C4-2B (cell line): ENCODE measurements around the gene RPS21.

Source experiments
- H3K27ac ChIP-seq: fragments of 450-650 bp; 2 replicates; pipeline ENCODE4 v1.5.1; 2017
- CTCF ChIP-seq: fragments of 450-650 bp; conservative IDR thresholded peaks from 2 replicates; pipeline ENCODE4 v1.5.1; 2017; ENCODE audit warnings: mild to moderate bottlenecking
- ZFX ChIP-seq: fragments of 450-650 bp; IDR thresholded peaks from 2 replicates; pipeline ENCODE4 v1.6.1; 2017

RPS21 gene

DNA sequence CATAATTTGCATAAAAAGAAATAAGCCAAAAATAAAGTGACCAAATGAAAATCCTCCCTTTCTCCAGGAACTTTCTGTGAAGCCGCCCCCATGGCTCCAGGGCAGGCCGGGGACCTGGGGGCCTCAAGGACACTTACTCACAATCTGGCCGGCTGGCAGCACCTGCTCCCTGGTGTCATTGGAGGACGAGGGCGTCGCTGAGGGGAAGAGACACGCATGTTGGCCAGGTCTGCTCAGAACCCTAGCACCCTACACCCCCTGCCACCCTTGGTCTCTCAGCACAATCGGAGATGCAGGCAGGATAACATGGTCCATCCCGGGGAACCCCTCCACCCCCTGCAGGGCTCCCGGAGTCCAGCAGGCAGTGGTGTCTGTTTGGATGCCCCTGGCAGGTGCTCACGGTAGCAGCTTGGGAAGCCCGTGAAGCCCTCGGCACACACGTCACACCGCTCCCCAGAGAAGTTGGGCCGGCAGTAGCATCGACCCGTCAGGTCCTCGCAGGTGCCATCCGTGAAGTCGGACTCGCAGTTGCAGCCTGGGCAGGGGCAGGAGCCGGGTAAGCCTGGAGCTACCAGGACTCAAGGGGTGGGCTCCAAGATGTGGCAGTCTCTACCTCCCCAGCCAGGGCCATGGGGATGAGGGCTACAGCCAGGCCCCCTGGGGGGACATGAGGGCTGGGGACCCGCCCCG, 41.1 kb upstream of the RPS21 start:
- TF ChIP-seq CTCF (no peak), ZFX (no peak)
- no peak overlapping the region for H3K27ac ChIP-seq

DNA sequence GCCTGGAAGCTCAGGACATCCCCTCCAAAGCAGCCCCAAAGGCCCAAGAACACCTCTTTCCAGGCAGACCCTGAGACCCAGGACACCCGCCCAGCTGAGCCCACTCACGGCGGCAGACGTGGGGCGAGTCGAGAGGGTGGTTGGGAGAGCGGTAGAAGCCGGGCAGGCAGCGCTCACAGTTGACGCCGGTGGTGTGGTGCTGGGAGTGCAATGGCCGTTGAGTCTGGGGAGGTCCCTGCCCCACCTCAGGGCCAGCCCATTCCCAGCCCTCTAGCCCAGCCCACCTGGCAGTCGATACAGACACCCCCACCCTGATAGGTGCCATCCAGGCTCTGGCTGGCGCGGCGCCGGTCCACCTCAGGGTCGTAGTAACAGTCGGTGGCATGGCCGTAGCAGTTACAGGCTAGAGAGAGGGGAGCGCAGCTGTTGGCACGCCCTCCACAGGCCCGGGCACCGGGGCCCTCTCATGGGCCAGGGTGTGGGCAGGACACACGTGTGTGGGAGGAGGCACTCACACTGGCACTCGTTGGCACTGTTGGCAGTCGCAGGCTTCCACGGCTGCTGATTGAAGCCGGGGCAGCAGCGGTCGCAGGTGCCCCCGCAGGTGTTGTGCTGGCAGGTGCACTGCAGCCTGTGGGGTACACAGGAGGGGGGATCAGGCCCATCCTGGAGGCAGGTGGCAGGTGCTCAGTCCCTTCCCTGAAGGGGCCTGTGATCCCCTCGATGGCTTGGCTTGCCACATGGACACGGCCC, 40.3 kb upstream of the RPS21 start:
- TF ChIP-seq CTCF (no peak), ZFX (no peak)
- no peak overlapping the region for H3K27ac ChIP-seq

DNA sequence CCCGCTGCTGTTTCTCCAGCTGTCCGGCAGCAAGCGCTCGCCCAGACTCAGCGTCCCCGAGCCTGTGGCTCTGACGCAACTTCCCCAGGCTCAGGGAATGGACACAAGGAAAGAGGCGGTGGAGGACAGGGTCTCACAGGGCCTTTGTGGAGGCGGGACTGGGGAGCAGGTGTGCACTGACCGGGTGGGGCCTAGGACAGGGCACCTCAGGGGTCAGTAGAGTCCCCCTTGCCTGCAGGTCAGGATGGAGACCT, 39.8 kb upstream of the RPS21 start:
- TF ChIP-seq CTCF, result no peak
- no peak overlapping the region for H3K27ac ChIP-seq

DNA sequence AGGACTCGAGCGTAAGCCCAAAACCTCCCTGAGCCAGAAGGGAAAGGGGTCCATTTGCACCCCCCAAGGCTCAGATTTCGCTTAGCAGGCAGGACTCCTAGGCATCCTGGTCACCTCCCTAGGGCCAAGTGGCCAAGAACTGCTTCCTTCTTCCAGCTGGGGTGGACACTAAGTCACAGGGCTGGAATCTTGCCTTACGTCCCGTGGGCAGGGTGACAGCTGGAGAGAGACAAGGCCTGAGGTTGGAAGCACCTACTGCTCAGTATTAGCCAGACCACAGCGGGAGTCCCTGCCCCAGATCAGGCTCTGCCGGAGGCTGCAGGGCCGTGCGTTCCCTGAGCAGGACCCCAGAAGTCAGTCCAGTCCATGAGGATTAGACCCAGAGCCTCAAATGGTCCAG, 39.5 kb upstream of the RPS21 start:
- H3K27ac ChIP-seq, result no peak overlapping the region
- TF ChIP-seq CTCF (no peak), ZFX (no peak)

DNA sequence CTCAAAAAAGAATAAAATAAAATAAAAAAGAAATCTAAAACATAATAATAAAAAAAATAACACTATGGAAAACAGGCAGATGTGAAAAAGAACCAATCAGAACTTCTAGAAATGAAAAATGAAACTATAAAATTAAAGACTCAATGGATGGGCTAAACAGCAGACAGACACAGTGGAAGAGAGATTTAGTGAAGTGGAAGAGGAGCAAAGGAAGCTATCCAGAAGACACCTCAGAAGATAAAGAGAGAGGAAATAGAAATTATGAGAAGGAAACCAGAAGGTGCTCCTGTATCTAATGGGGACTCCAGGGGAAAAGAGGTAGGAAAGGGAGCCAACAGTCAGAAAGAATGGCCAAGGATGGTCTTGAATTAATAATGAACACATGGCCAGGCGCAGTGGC, 38.3 kb upstream of the RPS21 start:
- no peak for TF ChIP-seq CTCF
- TF ChIP-seq ZFX, result no peak
- H3K27ac ChIP-seq, result no peak overlapping the region

GRCh38 chr20:62349556-62350097, 37.3 kb upstream of the RPS21 start:
- no peak overlapping the region for H3K27ac ChIP-seq
- TF ChIP-seq CTCF, result no peak
- TF ChIP-seq ZFX, result no peak

DNA sequence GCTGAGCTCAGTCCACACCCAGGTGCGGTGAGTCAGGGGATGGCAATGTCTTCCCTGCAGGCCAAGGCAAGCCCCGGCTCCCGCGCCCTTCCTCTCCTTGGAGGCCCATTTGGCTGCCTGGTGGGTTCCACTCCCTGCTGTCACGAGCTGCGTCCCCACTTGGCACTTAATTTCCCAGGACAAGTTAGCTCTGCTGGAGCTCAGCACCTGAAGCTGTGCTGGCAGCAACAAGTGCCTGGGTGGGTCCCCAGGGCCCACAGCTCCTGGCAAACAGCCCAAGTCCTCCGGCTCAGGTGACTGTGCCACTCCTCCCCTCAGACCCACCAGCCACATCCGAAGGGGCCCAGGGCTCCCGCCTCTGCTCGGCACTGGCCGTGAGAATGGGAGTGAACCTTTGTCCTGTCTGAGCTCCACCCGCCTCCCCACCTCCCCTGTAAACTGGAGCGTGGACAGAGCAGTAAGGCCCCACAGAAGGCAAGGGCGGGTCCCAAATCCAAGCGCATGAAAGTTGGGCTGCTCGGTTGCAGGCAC, 36.7 kb upstream of the RPS21 start:
- peak overlapping the region; percentile 1; the same call in 1 of the 2 replicates for H3K27ac ChIP-seq

More for the DNA sequence above, 36.7 kb upstream of the RPS21 start:
- TF ChIP-seq ZFX, result no peak
- no peak for TF ChIP-seq CTCF
